HG03342 (cell line): ENCODE data around the gene ANKRD49.

ENCODE experiments used
- ATAC-seq: cut with Tn5 transposase; IDR thresholded peaks from one replicate; pipeline ENCODE4 v1.9.1; 2021; ENCODE audit warnings: mild to moderate bottlenecking, moderate library complexity; ENCODE audit not compliant: unreplicated experiment

Gene ANKRD49, protein sequence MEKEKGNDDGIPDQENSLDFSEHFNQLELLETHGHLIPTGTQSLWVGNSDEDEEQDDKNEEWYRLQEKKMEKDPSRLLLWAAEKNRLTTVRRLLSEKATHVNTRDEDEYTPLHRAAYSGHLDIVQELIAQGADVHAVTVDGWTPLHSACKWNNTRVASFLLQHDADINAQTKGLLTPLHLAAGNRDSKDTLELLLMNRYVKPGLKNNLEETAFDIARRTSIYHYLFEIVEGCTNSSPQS

DNA sequence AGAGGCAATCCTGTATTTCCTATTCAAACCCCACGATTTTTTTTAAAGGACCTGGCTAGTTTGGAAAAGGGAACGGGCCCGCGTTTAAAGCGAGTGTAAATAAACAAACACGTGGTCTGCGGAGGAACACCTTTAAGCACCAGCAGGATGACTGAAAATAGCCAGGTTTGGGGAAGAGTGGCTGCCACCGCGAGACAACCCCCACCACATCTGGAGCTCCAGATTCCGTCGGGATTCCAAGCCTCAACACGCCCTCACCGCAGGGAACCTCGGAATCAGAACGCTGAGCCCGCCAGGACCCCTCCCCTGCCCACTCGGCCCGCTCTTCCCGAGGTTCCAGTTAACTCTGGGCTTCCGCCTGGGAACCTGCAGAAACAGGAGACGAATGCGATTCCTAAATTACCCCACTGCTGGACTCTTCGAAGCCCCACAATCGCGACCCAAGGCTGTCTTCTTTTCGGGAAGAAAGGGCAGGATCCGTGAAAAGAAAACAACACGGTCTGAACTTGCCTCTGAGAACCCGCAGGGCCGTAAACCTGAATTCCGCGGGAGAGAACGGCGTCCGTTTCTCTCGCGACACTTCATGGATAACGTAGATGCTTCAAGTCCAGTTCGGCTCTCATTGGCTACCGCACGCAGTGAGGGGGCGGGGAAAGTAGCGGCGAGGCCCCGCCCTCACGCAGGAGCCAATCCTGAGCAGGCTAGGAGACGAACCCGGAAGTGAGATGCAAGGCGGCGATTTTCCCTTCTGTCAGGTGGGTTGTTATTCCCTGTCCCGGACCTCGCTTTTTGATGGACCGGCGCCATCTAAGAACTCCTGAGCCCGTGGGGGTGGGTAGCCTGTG, at the start of gene ANKRD49, which contains the start of gene MRE11:
TSS of gene ANKRD49 (plus strand) at position 704 of the 845 bp plus-strand sequence. CDS start 2,710 bp downstream, outside the sequence.
TSS of gene MRE11 (minus strand) at position 564 of the 845 bp plus-strand sequence. CDS start 1,043 bp downstream, outside the sequence.
- ATAC-seq: peak; percentile 100

DNA sequence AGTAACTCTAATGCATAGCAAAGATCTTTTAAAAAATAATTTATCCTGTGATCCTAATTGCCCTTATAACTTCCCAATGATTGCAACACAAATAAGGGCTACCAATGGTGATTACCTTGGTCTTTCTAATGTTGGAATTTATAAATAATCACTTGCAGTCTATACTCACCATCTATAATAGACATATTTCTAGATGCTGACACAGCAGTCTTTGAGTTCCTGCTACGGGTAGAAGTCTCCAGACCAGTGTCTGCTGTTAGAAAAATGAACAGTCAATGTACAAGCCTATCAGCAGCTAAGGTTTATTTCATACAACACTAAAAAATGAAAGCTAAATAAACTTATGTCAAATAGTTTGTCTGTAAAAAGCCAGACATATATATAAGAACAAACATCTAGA, 48.1 kb upstream of the ANKRD49 start:
- no peak for ATAC-seq

GRCh38 chr11:94447149-94447548, 46.6 kb upstream of the ANKRD49 start:
- no peak for ATAC-seq

DNA sequence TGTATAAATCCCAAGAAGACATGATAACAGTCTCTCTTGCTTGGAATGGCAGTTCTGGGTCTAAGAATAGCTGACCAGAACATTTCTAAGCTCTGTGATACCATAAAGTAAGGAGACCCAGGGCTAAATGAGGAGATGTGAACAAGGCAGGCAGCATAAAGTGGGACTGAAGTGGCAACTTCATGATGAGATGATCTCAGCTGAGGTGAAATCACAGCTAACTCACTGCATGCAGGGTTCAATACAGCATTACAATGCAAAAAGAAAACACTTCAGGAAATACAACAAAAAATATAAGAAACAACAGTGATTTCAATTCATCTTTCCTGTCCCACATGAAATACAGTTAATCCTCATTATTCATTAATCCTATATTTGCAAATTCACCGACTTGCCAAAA, 44.8 kb upstream of the ANKRD49 start:
- ATAC-seq: no peak

DNA sequence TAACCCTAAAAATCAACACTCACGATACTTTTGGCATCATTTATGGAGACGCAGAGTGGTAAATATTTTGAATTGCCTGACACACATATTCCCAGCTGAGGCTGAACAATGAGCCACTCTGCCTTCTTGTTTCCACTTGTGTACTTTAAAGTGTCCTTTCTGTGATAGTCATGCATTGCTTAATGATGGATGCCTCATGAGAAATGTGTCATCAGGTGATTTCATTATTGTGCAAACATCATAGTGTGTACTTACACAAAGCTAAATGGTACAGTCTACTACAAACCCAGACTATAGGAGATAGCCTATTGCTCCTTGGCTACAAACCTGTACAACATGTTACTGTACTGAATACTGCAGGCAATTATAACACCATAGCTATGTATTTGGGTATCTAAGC, 44.3 kb upstream of the ANKRD49 start:
- no peak for ATAC-seq

DNA sequence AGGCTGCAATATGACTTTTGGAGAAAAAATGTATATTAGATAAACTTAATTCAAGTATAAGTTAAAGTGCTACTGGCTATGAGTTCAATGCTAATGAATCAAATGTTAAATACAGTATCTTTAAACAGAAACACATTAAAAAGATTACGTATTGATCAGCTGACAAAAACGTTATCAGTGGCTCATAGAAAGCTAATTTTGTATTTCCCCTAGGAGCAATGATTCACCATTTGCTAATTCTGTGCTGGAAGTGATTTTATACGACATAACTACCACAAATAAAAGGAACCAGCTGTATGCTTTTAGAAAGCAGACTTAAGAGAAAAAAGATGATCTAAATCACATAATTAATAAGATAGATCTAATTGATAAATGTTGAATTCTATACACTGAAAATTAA, 43.7 kb upstream of the ANKRD49 start:
- no peak for ATAC-seq

- ATAC-seq: no peak
Measured at GRCh38 chr11:94452988-94453387, 40.8 kb upstream of the ANKRD49 start.

DNA sequence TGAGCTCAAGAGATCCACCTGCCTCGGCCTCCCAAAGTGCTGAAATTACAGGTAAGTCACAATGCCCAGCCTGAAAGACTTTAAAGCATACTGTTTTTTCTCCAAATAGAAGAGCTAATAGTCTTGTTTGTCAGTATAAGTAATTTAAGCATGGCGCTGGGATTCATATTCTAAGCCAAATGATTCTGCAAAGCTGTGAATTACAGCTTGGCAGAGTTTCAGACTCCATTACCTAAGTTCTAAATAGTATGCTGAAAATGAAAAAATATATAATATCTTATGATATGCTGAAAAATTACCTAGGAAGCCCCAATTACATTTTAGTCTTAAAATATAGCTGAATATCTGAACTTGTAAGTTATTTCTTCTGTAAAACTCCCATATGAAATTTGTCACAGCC, 39.5 kb upstream of the ANKRD49 start:
- no peak for ATAC-seq

DNA sequence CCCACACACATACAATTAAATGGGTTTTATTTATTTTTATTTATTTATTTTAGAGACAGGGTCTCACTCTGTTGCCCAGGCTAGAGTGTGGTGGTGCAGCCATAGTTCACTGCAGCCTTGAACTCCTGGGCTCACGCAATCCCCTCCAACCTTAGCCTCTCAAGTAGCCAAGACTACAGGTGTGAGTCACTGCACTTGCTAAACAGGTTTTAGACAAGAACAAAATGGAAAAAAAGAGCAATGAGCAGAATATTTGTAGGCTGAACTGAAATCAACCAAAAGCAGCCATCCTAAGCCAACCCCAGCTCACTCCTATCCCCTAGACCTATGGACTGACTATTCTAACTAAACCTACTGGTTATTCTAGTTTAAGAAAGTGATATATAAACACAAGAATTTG, 37.9 kb upstream of the ANKRD49 start:
- ATAC-seq: no peak

GRCh38 chr11:94457118-94458029, 36.4 kb upstream of the ANKRD49 start:
- no peak for ATAC-seq

- no peak for ATAC-seq
Measured at GRCh38 chr11:94459576-94459975, 34.2 kb upstream of the ANKRD49 start.

DNA sequence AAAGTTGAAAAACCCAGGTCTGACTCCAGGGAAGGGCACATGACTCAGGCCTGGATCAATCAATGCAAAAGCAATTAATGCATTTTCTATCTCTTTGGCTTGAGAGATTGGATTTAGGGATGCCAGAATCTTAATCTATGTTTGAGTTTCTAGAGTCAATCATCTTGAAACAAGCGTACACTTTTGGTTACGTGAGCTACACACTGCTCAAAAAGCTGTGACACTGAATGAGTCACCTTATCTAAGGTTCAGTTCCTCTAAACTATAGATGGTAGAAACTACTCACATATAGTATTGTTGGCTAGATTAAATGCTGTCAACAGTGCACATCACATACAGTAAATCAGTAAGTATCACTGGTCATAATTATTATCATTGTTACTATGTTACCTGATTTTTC, 24.4 kb upstream of the ANKRD49 start:
- peak; percentile 89 for ATAC-seq

DNA sequence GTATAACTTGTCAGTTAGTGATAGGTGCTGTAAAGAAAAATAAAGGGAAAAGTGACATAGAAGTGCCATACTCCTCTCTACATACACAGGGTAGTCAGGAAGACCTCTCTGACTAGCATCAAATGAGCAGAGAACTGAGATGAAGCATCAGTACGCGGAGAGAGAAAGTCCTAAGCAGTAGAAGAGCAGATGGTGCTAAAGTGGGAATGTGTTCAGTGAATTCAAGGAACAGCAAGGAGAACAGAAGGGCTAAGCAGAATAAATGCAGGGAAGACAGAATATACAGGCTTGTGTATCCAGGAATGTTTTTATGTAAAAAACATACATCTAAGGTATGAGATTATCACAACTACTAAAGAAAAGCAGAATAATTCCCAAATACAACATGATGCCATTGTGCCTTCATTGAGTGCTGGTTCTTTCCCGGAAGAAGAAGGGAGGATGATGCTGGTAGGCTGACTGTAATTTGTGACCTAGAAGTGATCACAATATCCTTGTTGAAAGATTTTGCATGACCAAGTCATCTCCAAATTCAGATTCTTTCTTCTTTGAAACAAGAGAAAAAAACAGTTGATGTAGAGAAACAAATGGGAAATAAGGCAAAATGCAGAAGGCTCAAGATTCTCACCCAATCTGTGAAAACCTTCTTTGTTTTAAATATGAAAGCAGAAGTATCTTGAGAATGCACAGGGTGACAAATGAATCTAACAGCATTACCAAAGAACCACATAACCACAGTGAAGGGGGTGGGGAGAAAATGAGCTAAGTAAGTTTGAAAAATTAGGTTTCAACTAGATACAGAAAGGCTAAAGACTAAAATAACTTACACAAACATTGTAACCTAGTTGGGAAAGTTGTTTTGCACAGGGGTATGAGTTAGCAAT, 20.6 kb upstream of the ANKRD49 start:
- ATAC-seq: peak; percentile 76

- ATAC-seq: no peak
Measured at GRCh38 chr11:94477624-94478023, 16.2 kb upstream of the ANKRD49 start.

- ATAC-seq: no peak
Measured at GRCh38 chr11:94481342-94481741, 12.4 kb upstream of the ANKRD49 start.

- ATAC-seq: no peak
Measured at GRCh38 chr11:94486068-94486467, 7.7 kb upstream of the ANKRD49 start.

DNA sequence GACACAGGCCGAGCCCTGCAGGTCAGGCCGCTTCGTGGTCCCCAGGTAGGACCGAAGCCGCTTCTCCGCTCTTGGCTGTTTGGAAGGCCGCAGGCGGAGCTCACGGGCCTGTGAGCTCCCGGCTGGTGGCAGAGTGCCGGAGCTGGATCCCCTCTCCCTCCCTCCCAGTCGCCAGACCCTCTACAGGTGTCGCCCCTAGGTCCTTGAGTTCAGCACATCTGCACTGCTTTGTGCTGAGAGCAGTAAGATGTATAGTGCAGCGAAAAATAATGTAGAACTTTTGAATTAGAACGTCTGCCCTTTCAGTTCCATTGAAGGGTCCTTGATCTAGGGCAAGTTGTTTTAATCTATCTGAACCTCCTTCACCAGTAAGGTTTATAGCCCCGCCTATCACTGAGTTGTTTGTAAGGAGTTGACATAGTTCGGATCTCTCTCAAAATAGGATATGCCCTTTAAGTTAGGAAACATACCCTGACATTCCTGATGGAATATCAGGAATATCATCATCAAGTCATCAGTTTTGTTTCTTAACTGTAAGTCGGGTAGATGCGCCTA, 419 bp downstream of the ANKRD49 start:
- peak; percentile 63 for ATAC-seq

- no peak for ATAC-seq
Measured at GRCh38 chr11:94500181-94500580, 6.4 kb downstream of the ANKRD49 start.

DNA sequence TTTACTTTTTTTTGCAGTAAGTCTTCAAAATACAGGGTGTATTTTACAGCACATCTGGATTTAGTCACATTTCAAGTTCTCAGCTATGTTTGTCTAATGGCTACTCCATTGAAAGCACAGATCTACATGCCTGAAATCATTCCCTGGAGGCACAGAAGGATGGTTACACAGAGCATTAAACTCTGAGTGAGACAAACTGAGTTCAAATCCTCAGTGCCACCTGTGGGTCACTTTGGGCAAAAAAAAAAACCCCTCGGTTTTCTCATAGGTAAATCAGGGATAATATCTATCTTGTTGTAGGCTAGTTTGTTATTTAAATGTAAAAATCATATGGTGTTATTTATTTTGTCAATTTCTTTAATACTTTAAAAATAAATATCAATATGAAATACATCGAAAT, 7.7 kb downstream of the ANKRD49 start:
- no peak for ATAC-seq
